Hepatocyte (in vitro differentiated cells): ENCODE data around the gene AOPEP.

Experiments used
- EZH2 ChIP-seq: fragments of 200-600 bp; sonication (generic); IDR thresholded peaks from 2 replicates; pipeline ENCODE4 v1.6.1; 2016; ENCODE audit warnings: antibody characterized with exemption, mild to moderate bottlenecking, borderline replicate concordance
- EZH2phosphoT487 ChIP-seq: fragments of 200-600 bp; sonication (generic); IDR thresholded peaks from one replicate; pipeline ENCODE4 v1.6.1; 2018; ENCODE audit warnings: antibody characterized with exemption, mild to moderate bottlenecking, low read depth, moderate library complexity; ENCODE audit not compliant: unreplicated experiment, severe bottlenecking
- TF ChIP-seq, protein P1 (sequence below): fragments of 200-600 bp; sonication (generic); IDR thresholded peaks from 2 replicates; pipeline ENCODE4 v1.5.1; 2016; ENCODE audit warnings: antibody characterized with exemption, mild to moderate bottlenecking; ENCODE audit not compliant: poor library complexity

DNA sequence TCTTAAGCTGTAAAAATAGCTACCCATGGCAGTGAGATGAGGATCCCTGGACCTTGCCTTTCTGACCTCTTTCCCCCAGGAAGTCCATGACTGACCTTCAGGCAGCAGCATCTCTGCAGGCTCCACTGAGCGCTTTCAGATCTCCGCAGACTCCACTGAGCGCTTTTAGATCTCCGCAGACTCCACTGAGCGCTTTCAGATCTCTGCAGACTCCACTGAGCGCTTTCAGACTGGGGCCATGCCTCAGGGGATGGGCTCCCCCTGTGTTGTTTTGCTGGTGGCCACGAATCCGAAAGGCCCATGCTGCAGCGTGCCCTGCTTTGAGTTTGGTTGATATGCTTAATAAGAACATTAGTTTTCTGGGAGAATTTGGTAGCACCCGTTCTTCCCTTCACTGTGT is 336.8 kb downstream of the AOPEP start:
- TF ChIP-seq, protein P1, sequence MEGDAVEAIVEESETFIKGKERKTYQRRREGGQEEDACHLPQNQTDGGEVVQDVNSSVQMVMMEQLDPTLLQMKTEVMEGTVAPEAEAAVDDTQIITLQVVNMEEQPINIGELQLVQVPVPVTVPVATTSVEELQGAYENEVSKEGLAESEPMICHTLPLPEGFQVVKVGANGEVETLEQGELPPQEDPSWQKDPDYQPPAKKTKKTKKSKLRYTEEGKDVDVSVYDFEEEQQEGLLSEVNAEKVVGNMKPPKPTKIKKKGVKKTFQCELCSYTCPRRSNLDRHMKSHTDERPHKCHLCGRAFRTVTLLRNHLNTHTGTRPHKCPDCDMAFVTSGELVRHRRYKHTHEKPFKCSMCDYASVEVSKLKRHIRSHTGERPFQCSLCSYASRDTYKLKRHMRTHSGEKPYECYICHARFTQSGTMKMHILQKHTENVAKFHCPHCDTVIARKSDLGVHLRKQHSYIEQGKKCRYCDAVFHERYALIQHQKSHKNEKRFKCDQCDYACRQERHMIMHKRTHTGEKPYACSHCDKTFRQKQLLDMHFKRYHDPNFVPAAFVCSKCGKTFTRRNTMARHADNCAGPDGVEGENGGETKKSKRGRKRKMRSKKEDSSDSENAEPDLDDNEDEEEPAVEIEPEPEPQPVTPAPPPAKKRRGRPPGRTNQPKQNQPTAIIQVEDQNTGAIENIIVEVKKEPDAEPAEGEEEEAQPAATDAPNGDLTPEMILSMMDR = no peak
- TF ChIP-seq EZH2 (no peak), EZH2phosphoT487 (no peak)
